GM18873 (cell line): ENCODE results near the gene LMCD1.

Source experiments
- ATAC-seq: cut with Tn5 transposase; IDR thresholded peaks from one replicate; pipeline ENCODE4 v1.9.1; 2021; ENCODE audit warnings: mild to moderate bottlenecking, moderate library complexity, moderate number of reproducible peaks; ENCODE audit not compliant: unreplicated experiment, low FRiP score

LMCD1 gene

GRCh38 chr3:8503871-8504610, 2.4 kb downstream of the LMCD1 start:
- ATAC-seq, result no peak

- ATAC-seq, result no peak
Observed at GRCh38 chr3:8504611-8504973, 3.0 kb downstream of the LMCD1 start.

- no peak for ATAC-seq
Observed at GRCh38 chr3:8505621-8506020, 4.0 kb downstream of the LMCD1 start.

- ATAC-seq, result no peak
Observed at GRCh38 chr3:8506571-8507061, 5.0 kb downstream of the LMCD1 start.

- ATAC-seq, result no peak
Observed at GRCh38 chr3:8507496-8507895, 5.9 kb downstream of the LMCD1 start.

GRCh38 chr3:8509961-8510360, 8.3 kb downstream of the LMCD1 start:
- no peak for ATAC-seq

GRCh38 chr3:8512234-8512633, 10.6 kb downstream of the LMCD1 start:
- ATAC-seq, result no peak

GRCh38 chr3:8516047-8516661, 14.5 kb downstream of the LMCD1 start:
- no peak for ATAC-seq

- ATAC-seq, result no peak
Observed at GRCh38 chr3:8516783-8517182, 15.2 kb downstream of the LMCD1 start.

- no peak for ATAC-seq
Observed at GRCh38 chr3:8517487-8517886, 15.9 kb downstream of the LMCD1 start.

GRCh38 chr3:8518138-8518537, 16.5 kb downstream of the LMCD1 start:
- ATAC-seq, result no peak

- no peak for ATAC-seq
Observed at GRCh38 chr3:8519156-8519555, 17.5 kb downstream of the LMCD1 start.

GRCh38 chr3:8519774-8520448, 18.3 kb downstream of the LMCD1 start:
- no peak for ATAC-seq

- no peak for ATAC-seq
Observed at GRCh38 chr3:8520816-8521403, 19.3 kb downstream of the LMCD1 start.

- no peak for ATAC-seq
Observed at GRCh38 chr3:8523041-8523440, 21.4 kb downstream of the LMCD1 start.

GRCh38 chr3:8524249-8524648, 22.6 kb downstream of the LMCD1 start:
- no peak for ATAC-seq

GRCh38 chr3:8524656-8525399, 23.2 kb downstream of the LMCD1 start:
- ATAC-seq, result peak; percentile 68

GRCh38 chr3:8525893-8526292, 24.3 kb downstream of the LMCD1 start:
- no peak for ATAC-seq

GRCh38 chr3:8529181-8529637, 27.6 kb downstream of the LMCD1 start:
- ATAC-seq, result no peak

- ATAC-seq, result no peak
Observed at GRCh38 chr3:8529738-8530525, 28.3 kb downstream of the LMCD1 start.
